Peyer's patch (tissue), 4 donors: Measurements from ENCODE around the gene ACKR2. TPM values are rescaled to one million over a fixed set of nuclear protein-coding genes. Genes with fewer than 3 reads are reported as not detected.

Experiments used
- DNase-seq, 3 donors: peaks; one replicate each; pipeline ENCODE4 v3.0.0-alpha.2; 2017 to 2019
- H3K27ac ChIP-seq, 4 donors: fragments of 200-600 bp; sonication (generic); one replicate each; pipeline ENCODE4 v1.5.1; 2016 to 2019
- H3K27me3 ChIP-seq, 2 donors: fragments of 200-600 bp; sonication (generic); one replicate each; pipeline ENCODE4 v1.5.1; 2019
- H3K36me3 ChIP-seq, 3 donors: fragments of 200-600 bp; sonication (generic); one replicate each; pipeline ENCODE4 v1.5.1; 2016 to 2019
- H3K4me1 ChIP-seq, 4 donors: fragments of 200-600 bp; sonication (generic); one replicate each; pipeline ENCODE4 v1.5.1; 2016 to 2019
- H3K4me3 ChIP-seq, 4 donors: fragments of 200-600 bp; sonication (generic); 1 replicate in 3 of 4; 2 replicates in 1 of 4; pipeline ENCODE4 v1.5.1; 2016 to 2019; ENCODE audit warnings: mild to moderate bottlenecking in 1 of 4
- H3K9me3 ChIP-seq, 4 donors: fragments of 200-600 bp; sonication (generic); one replicate each; pipeline ENCODE4 v1.5.1; 2016 to 2019; ENCODE audit warnings: mild to moderate bottlenecking in 1 of 4
- POLR2A ChIP-seq, 2 donors: fragments of 450-650 bp; IDR thresholded peaks; one replicate each; pipeline ENCODE4 v1.5.1; 2017; ENCODE audit warnings: antibody characterized with exemption in 2 of 2, mild to moderate bottlenecking in 2 of 2, moderate library complexity in 2 of 2
- total RNA-seq, 4 donors: library from RNA; depleted of rRNA; stranded (reverse); fragments of >200 nt; gene quantifications; one replicate each; pipeline ENCODE4 v1.1.0, GENCODE V29; 2016
- TF ChIP-seq, protein P1 (sequence below), 6 experiments: fragments of 450-650 bp in 4 of 6; fragments of 200-600 bp in 2 of 6; sonication (generic) in 1 of 6; IDR thresholded peaks; one replicate each; pipeline ENCODE4 v1.5.1; 2017 to 2019; ENCODE audit warnings: antibody characterized with exemption in 6 of 6, mild to moderate bottlenecking in 3 of 6, moderate library complexity in 1 of 6

ACKR2 gene
- total RNA-seq, 4 donors from 2014 or later, result 0.83 to 10.1 (median 3.7) TPM

- Histone ChIP-seq H3K9me3 (no peaks in the 10 kb centered on the region), H3K27me3 (no peaks in the 10 kb centered on the region)
- TF ChIP-seq POLR2A (IDR thresholded peaks at IDR 0.05), result no peak
- TF ChIP-seq, protein P1, sequence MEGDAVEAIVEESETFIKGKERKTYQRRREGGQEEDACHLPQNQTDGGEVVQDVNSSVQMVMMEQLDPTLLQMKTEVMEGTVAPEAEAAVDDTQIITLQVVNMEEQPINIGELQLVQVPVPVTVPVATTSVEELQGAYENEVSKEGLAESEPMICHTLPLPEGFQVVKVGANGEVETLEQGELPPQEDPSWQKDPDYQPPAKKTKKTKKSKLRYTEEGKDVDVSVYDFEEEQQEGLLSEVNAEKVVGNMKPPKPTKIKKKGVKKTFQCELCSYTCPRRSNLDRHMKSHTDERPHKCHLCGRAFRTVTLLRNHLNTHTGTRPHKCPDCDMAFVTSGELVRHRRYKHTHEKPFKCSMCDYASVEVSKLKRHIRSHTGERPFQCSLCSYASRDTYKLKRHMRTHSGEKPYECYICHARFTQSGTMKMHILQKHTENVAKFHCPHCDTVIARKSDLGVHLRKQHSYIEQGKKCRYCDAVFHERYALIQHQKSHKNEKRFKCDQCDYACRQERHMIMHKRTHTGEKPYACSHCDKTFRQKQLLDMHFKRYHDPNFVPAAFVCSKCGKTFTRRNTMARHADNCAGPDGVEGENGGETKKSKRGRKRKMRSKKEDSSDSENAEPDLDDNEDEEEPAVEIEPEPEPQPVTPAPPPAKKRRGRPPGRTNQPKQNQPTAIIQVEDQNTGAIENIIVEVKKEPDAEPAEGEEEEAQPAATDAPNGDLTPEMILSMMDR (IDR thresholded peaks at IDR 0.05), result no peak
Measured at GRCh38 chr3:42769477-42770131, 39.6 kb upstream of the ACKR2 start.

GRCh38 chr3:42771271-42771670 is 38.0 kb upstream of the ACKR2 start:
- Histone ChIP-seq H3K27me3 (no peaks in the 10 kb centered on the region), H3K4me3 (no peak overlapping the region), H3K9me3 (no peaks in the 10 kb centered on the region), H3K4me1 (peaks cover 0 to 13% (median 3%) of the 10 kb centered on the region in 4 donors), H3K36me3 (no peaks in the 10 kb centered on the region), H3K27ac (no peak overlapping the region)
- TF ChIP-seq, protein P1 (IDR thresholded peaks at IDR 0.05), result no peak
- no peak for TF ChIP-seq POLR2A (IDR thresholded peaks at IDR 0.05)
- DNase-seq, result no peak

More at GRCh38 chr3:42769477-42770131, 39.6 kb upstream of the ACKR2 start:
- Histone ChIP-seq H3K36me3 (no peaks in the 10 kb centered on the region), H3K4me3 (no peak overlapping the region), H3K27ac (no peak overlapping the region), H3K4me1 (peaks cover 0 to 13% (median 3%) of the 10 kb centered on the region in 4 donors)
- no peak for DNase-seq

DNA sequence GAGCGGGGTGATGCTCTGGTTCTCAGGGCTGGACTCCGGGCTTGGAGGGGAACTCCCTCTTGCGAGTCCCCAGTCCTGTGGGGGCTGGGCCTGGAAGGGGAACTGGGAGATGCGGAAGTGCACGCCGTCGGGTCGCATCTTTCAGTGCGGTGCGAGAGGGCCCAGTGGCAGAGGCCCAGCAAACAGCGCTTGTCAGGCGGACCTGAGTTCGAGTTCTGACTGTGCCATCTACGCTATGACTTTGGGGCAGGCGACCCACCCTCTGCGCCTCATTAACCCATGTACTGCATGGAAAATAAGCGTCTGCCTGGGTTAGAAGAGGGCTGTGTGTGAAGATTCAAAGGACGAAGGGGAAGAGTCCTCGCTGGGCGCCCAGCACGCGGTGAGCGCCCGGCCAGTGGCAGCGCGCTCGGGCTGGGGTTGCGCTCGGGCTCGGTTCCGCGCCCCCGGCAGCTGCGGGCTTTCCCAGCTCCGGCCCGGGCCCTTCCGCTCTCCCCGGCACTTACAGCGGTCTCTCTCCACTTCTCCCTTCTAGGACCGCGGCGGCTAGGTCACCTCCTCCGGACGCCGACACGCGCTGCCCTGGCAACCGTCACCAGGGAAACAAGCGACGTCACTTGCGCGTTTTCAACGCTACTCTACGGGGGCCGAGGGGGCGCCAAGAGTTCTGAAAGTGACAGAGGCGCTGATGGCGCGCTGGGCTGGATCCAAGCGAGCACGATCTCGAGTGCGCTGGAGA is 36.4 kb upstream of the ACKR2 start, which contains the start of gene CCDC13:
Gene CCDC13, minus strand, starts transcription at position 584 of the 739 bp plus-strand sequence. CDS start 14,908 bp downstream, outside the sequence.
- peak; percentile 88 to 97 (median 94) for DNase-seq
- Histone ChIP-seq H3K4me1 (peaks cover 0 to 13% (median 3%) of the 10 kb centered on the region in 4 donors), H3K27me3 (no peaks in the 10 kb centered on the region), H3K9me3 (no peaks in the 10 kb centered on the region), H3K4me3 (peak within 1 kb of the TSS; percentile 45 to 65 (median 55)), H3K36me3 (no peaks in the 10 kb centered on the region), H3K27ac (peak within 1 kb of the TSS; percentile 52 to 79 (median 70))
- TF ChIP-seq, protein P1 (IDR thresholded peaks at IDR 0.05), result no peak
- TF ChIP-seq POLR2A (IDR thresholded peaks at IDR 0.05), result peak in 1 of 2 donors; percentile 20

- no peaks in the 10 kb centered on the region for H3K27me3 ChIP-seq
- H3K4me3 ChIP-seq, result peak overlapping the region; percentile 45 to 65 (median 55)
- no peak for DNase-seq
- H3K4me1 ChIP-seq, result peaks cover 0 to 13% (median 3%) of the 10 kb centered on the region in 4 donors
- TF ChIP-seq, protein P1 (IDR thresholded peaks at IDR 0.05), result no peak
- TF ChIP-seq POLR2A (IDR thresholded peaks at IDR 0.05), result no peak
- H3K36me3 ChIP-seq, result no peaks in the 10 kb centered on the region
- no peaks in the 10 kb centered on the region for H3K9me3 ChIP-seq
- H3K27ac ChIP-seq, result peak overlapping the region in 3 of 4 donors; percentile 52 to 79 (median 71)
Measured at GRCh38 chr3:42773409-42773751, 35.9 kb upstream of the ACKR2 start.

GRCh38 chr3:42778644-42779043 is 30.6 kb upstream of the ACKR2 start:
- TF ChIP-seq, protein P1 (IDR thresholded peaks at IDR 0.05), result no peak
- TF ChIP-seq POLR2A (IDR thresholded peaks at IDR 0.05), result no peak
- Histone ChIP-seq H3K9me3 (no peaks in the 10 kb centered on the region), H3K4me1 (peaks cover 0 to 18% (median 1%) of the 10 kb centered on the region in 4 donors), H3K27ac (peak overlapping the region in 3 of 4 donors; percentile 54 to 71 (median 61)), H3K27me3 (no peaks in the 10 kb centered on the region), H3K36me3 (peaks cover 0 to 11% (median 0%) of the 10 kb centered on the region in 3 donors), H3K4me3 (no peak overlapping the region)
- DNase-seq, result no peak
